Measurements from ENCODE around the gene MYH14. TPM values are rescaled to one million over a fixed set of nuclear protein-coding genes. Genes with fewer than 3 reads are reported as not detected.
"Not testable (repeated sequence)": the region's sequence is repeated elsewhere in the genome, so short reads cannot be mapped to it uniquely, and the experiment has no call there.

Gene MYH14
- total and polyA plus RNA-seq, 9 donors: 0.23 to 82.1 (median 3.2) TPM

DNA sequence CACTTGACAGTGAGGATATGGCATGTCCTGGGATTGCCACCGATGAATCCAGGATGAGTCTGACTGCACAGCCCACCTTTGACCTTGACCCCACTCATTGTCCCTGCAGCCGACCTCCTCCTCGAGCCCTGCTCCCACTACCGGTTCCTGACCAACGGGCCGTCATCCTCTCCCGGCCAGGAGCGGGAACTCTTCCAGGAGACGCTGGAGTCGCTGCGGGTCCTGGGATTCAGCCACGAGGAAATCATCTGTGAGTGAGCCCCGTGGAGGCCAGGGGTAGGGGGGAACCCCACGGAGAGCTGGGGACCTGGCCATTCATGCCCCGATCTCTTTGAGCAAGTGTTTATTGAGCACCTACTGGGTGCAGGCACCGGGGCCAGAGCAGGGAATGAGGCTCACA, 28.4 kb downstream of the MYH14 start:
- no peak overlapping the region for H3K4me3 ChIP-seq
- intact Hi-C loops (cut with DNase I): no loop called here
- H3K4me1 ChIP-seq (ENCODE audit: insufficient read depth): no peaks in the 10 kb centered on the region
- no peaks in the 10 kb centered on the region for H3K36me3 ChIP-seq
- H3K27ac ChIP-seq: no peak overlapping the region
- no peaks in the 10 kb centered on the region for H3K27me3 ChIP-seq
- no peak for DNase-seq
- H3K9me3 ChIP-seq: no peaks in the 10 kb centered on the region
- 50 to 61% (median 57%) methylated on average over 16 of the region's 16 CpGs for WGBS, 3 donors
- TF ChIP-seq EP300 (IDR thresholded peaks at IDR 0.05): no peak
- no peak for TF ChIP-seq POLR2A (IDR thresholded peaks at IDR 0.05)

DNA sequence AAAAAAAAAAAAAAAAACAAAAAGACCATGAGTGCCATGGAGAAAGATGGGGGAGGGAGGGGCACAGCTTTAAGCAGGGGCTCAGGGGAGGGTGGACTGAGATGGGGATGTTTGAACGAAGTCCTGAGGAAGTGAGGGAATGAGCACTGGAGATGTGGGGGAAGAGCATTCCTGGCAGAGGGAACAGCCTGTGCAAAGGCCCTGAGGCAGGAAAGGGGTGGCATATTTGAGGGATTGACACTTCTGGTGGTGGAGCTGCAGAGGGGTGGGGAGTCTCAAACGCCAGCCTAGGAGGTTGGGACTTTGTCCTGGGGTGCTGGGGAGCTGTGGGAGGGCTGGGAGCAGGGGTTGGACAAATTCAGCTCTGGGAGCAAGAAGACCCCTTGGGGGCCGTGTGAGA, 29.2 kb downstream of the MYH14 start:
- Histone ChIP-seq H3K27me3 (no peaks in the 10 kb centered on the region), H3K36me3 (no peaks in the 10 kb centered on the region)
- no peak for TF ChIP-seq EP300 (IDR thresholded peaks at IDR 0.05)

GRCh38 chr19:50233308-50233910, 30.0 kb downstream of the MYH14 start:
- H3K36me3 ChIP-seq: no peaks in the 10 kb centered on the region
- intact Hi-C loops (cut with DNase I): no loop called here
- no peaks in the 10 kb centered on the region for H3K27me3 ChIP-seq
- H3K27ac ChIP-seq: no peak overlapping the region
- DNase-seq: no peak
- H3K4me3 ChIP-seq: no peak overlapping the region
- no peak for TF ChIP-seq EP300 (IDR thresholded peaks at IDR 0.05)
- H3K4me1 ChIP-seq (ENCODE audit: insufficient read depth): no peaks in the 10 kb centered on the region
- no peaks in the 10 kb centered on the region for H3K9me3 ChIP-seq
- WGBS, 3 donors: 71 to 73% (median 73%) methylated on average over 23 of the region's 23 CpGs

More for the DNA sequence above, 29.2 kb downstream of the MYH14 start:
- no peaks in the 10 kb centered on the region for H3K4me1 ChIP-seq (ENCODE audit: insufficient read depth)
- intact Hi-C loops (cut with DNase I): no loop called here
- H3K4me3 ChIP-seq: no peak overlapping the region
- WGBS, 3 donors: 44 to 65% (median 58%) methylated on average over 3 of the region's 3 CpGs
- no peaks in the 10 kb centered on the region for H3K9me3 ChIP-seq
- no peak for DNase-seq
- no peak overlapping the region for H3K27ac ChIP-seq

DNA sequence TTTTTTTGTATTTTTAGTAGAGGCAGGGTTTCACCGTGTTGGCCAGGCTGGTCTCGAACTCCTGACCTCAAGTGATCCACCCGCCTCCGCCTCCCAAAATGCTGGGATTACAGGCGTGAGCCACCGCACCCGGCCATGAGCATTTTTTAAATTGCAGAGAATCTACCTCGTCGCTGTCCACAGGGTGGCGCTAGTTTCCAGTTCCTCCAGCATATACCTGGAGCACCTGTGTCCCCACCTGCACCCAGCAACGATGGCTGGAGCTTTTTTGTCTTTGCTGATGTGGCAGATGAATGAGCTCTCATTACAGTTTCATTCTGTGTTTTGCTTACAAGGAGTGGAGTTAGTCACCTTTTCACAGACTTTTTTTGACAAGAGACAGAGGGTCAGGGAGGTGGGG, 34.1 kb downstream of the MYH14 start:
- H3K4me1 ChIP-seq (ENCODE audit: insufficient read depth); intact Hi-C loops (cut with DNase I); H3K4me3 ChIP-seq; H3K9me3 ChIP-seq; H3K27ac ChIP-seq; H3K36me3 ChIP-seq; H3K27me3 ChIP-seq; DNase-seq: not testable (repeated sequence)
- WGBS, 3 donors: 35 to 40% (median 39%) methylated on average over 11 of the region's 11 CpGs

- Histone ChIP-seq H3K27ac (no peak overlapping the region), H3K4me1 (ENCODE audit: insufficient read depth) (no peaks in the 10 kb centered on the region), H3K9me3 (peaks cover 0 to 8% of the 10 kb centered on the region in 2 donors), H3K4me3 (no peak overlapping the region), H3K27me3 (no peaks in the 10 kb centered on the region), H3K36me3 (no peaks in the 10 kb centered on the region)
- 86 to 91% (median 87%) methylated on average over 4 of the region's 4 CpGs for WGBS, 3 donors
- DNase-seq: no peak
- intact Hi-C loops (cut with DNase I): no loop called here
- TF ChIP-seq CTCF (IDR thresholded peaks at IDR 0.05): no peak
- TF ChIP-seq EP300 (IDR thresholded peaks at IDR 0.05): no peak
- TF ChIP-seq POLR2A (IDR thresholded peaks at IDR 0.05): no peak
These were observed 34.6 kb downstream of the MYH14 start for GRCh38 chr19:50238043-50238442.

GRCh38 chr19:50239921-50240590, 36.6 kb downstream of the MYH14 start:
- no peaks in the 10 kb centered on the region for H3K36me3 ChIP-seq
- TF ChIP-seq EP300 (IDR thresholded peaks at IDR 0.05) (no peak), POLR2A (IDR thresholded peaks at IDR 0.05) (no peak), CTCF (IDR thresholded peaks at IDR 0.05) (no peak)
- WGBS, 3 donors: 64 to 77% (median 70%) methylated on average over 11 of the region's 11 CpGs
- H3K4me1 ChIP-seq (ENCODE audit: insufficient read depth): no peaks in the 10 kb centered on the region
- H3K27ac ChIP-seq: no peak overlapping the region
- no peak for DNase-seq
- H3K27me3 ChIP-seq: no peaks in the 10 kb centered on the region
- H3K9me3 ChIP-seq: peaks cover 0 to 8% of the 10 kb centered on the region in 2 donors
- no peak overlapping the region for H3K4me3 ChIP-seq
- intact Hi-C loops (cut with DNase I): no loop called here
